ENCODE results near the gene PLPPR3. TPM values are rescaled to one million over a fixed set of nuclear protein-coding genes. Genes with fewer than 3 reads are reported as not detected.

Gene PLPPR3
- total RNA-seq, 2 donors from 2014 or later: 110 to 111 TPM

- Histone ChIP-seq H3K9me3 (ENCODE audit: control insufficient read depth, low read length) (no peaks in the 10 kb centered on the region), H3K4me3 (ENCODE audit: low read length) (no peak overlapping the region), H3K4me1 (ENCODE audit: control insufficient read depth, insufficient read depth, low read length) (no peaks in the 10 kb centered on the region), H3K36me3 (ENCODE audit: control insufficient read depth, insufficient read depth, low read length) (no peaks in the 10 kb centered on the region), H3K27ac (ENCODE audit: low read depth, low read length) (peak overlapping the region; percentile 56), H3K27me3 (ENCODE audit: control insufficient read depth, insufficient read depth, low read length, poor library complexity, severe bottlenecking) (no peaks in the 10 kb centered on the region), H3K9ac (ENCODE audit: extremely low read depth, low read length, poor library complexity, severe bottlenecking) (no peak overlapping the region)
- Mint-ChIP-seq H3K4me3 (no peak overlapping the region), H3K4me1 (no peaks in the 10 kb centered on the region), H3K27ac (no peak overlapping the region), H3K27me3 (ENCODE audit: insufficient read depth) (no peaks in the 10 kb centered on the region), H3K36me3 (ENCODE audit: low read depth) (no peaks in the 10 kb centered on the region), H3K9me3 (no peaks in the 10 kb centered on the region)
- TF ChIP-seq CTCF (conservative IDR thresholded peaks at IDR 0.05): no peak
- no peak for DNase-seq
- WGBS, 2 experiments (ENCODE audit: insufficient coverage in 1 of 2, insufficient read length in 1 of 2): 79 to 91% methylated on average over 10 to 14 of the region's 14 CpGs
Measured at GRCh38 chr19:768424-768823, 53.3 kb downstream of the PLPPR3 start.

GRCh38 chr19:765179-765738, 56.5 kb downstream of the PLPPR3 start:
- H3K36me3 Mint-ChIP-seq (ENCODE audit: low read depth): no peaks in the 10 kb centered on the region

GRCh38 chr19:764301-764700, 57.5 kb downstream of the PLPPR3 start:
- Histone ChIP-seq H3K27me3 (ENCODE audit: control insufficient read depth, insufficient read depth, low read length, poor library complexity, severe bottlenecking) (no peaks in the 10 kb centered on the region), H3K9ac (ENCODE audit: extremely low read depth, low read length, poor library complexity, severe bottlenecking) (no peak overlapping the region), H3K4me3 (ENCODE audit: low read length) (no peak overlapping the region), H3K4me1 (ENCODE audit: control insufficient read depth, insufficient read depth, low read length) (no peaks in the 10 kb centered on the region), H3K9me3 (ENCODE audit: control insufficient read depth, low read length) (no peaks in the 10 kb centered on the region), H3K27ac (ENCODE audit: low read depth, low read length) (no peak overlapping the region), H3K36me3 (ENCODE audit: control insufficient read depth, insufficient read depth, low read length) (no peaks in the 10 kb centered on the region)
- H3K36me3 Mint-ChIP-seq (ENCODE audit: low read depth): no peaks in the 10 kb centered on the region
- no peak overlapping the region for H3K27ac Mint-ChIP-seq
- H3K4me1 Mint-ChIP-seq: no peaks in the 10 kb centered on the region
- H3K9me3 Mint-ChIP-seq: peaks cover 6% of the 10 kb centered on the region
- no peak for DNase-seq
- 91 to 92% methylated on average over 10 to 12 of the region's 12 CpGs for WGBS, 2 experiments (ENCODE audit: insufficient coverage in 1 of 2, insufficient read length in 1 of 2)
- TF ChIP-seq CTCF (conservative IDR thresholded peaks at IDR 0.05): no peak
- H3K27me3 Mint-ChIP-seq (ENCODE audit: insufficient read depth): no peaks in the 10 kb centered on the region
- no peak overlapping the region for H3K4me3 Mint-ChIP-seq

More at GRCh38 chr19:765179-765738, 56.5 kb downstream of the PLPPR3 start:
- 87 to 92% methylated on average over 2 to 7 of the region's 7 CpGs for WGBS, 2 experiments (ENCODE audit: insufficient coverage in 1 of 2, insufficient read length in 1 of 2)
- Histone ChIP-seq H3K27me3 (ENCODE audit: control insufficient read depth, insufficient read depth, low read length, poor library complexity, severe bottlenecking) (no peaks in the 10 kb centered on the region), H3K4me1 (ENCODE audit: control insufficient read depth, insufficient read depth, low read length) (no peaks in the 10 kb centered on the region), H3K9me3 (ENCODE audit: control insufficient read depth, low read length) (no peaks in the 10 kb centered on the region), H3K4me3 (ENCODE audit: low read length) (no peak overlapping the region), H3K27ac (ENCODE audit: low read depth, low read length) (no peak overlapping the region), H3K36me3 (ENCODE audit: control insufficient read depth, insufficient read depth, low read length) (no peaks in the 10 kb centered on the region), H3K9ac (ENCODE audit: extremely low read depth, low read length, poor library complexity, severe bottlenecking) (no peak overlapping the region)
- Mint-ChIP-seq H3K27ac (no peak overlapping the region), H3K27me3 (ENCODE audit: insufficient read depth) (no peaks in the 10 kb centered on the region), H3K4me1 (no peaks in the 10 kb centered on the region), H3K9me3 (no peaks in the 10 kb centered on the region), H3K4me3 (no peak overlapping the region)
- no peak for DNase-seq
- TF ChIP-seq CTCF (conservative IDR thresholded peaks at IDR 0.05): no peak
